Lung (tissue), 12 donors: ENCODE measurements around the gene MED13L. TPM values are rescaled to one million over a fixed set of nuclear protein-coding genes. Genes with fewer than 3 reads are reported as not detected.

ENCODE experiments used
- ATAC-seq: fragments of 200-7000 bp; cut with Tn5 transposase; one replicate; pipeline ENCODE4 v1.9.1; 2020; ENCODE audit warnings: moderate number of reproducible peaks; ENCODE audit not compliant: insufficient read depth, low FRiP score
- DNase-seq, 3 donors: peaks; one replicate each; pipeline ENCODE4 v3.0.0-alpha.2; 2013 to 2017
- H3K27ac ChIP-seq, 2 donors: one replicate each; pipeline ENCODE4 v1.5.1; 2013; ENCODE audit warnings: mild to moderate bottlenecking in 2 of 2, moderate library complexity in 2 of 2, control low read depth in 1 of 2, inconsistent platforms in 1 of 2, low read depth in 1 of 2, low read length in 1 of 2
- H3K27me3 ChIP-seq, 3 donors: one replicate each; pipeline ENCODE4 v1.5.1; 2013; ENCODE audit warnings: low read length in 2 of 3; ENCODE audit not compliant: control insufficient read depth in 3 of 3, insufficient read depth in 3 of 3
- H3K36me3 ChIP-seq, 4 donors: one replicate each; pipeline ENCODE4 v1.5.1; 2013; ENCODE audit warnings: low read length in 4 of 4, mild to moderate bottlenecking in 1 of 4, moderate library complexity in 1 of 4; ENCODE audit not compliant: control insufficient read depth in 4 of 4, insufficient read depth in 4 of 4
- H3K4me1 ChIP-seq, 5 donors: one replicate each; pipeline ENCODE4 v1.5.1; 2013; ENCODE audit warnings: low read length in 5 of 5, mild to moderate bottlenecking in 2 of 5, moderate library complexity in 1 of 5; ENCODE audit not compliant: control insufficient read depth in 5 of 5, insufficient read depth in 5 of 5
- H3K4me3 ChIP-seq: one replicate; pipeline ENCODE4 v1.5.1; 2013; ENCODE audit warnings: mild to moderate bottlenecking, control low read depth, moderate library complexity
- H3K9ac ChIP-seq, 2 donors: one replicate each; pipeline ENCODE4 v1.5.1; 2013; ENCODE audit warnings: low read length in 2 of 2, control low read depth in 1 of 2; ENCODE audit not compliant: insufficient read depth in 1 of 2
- H3K9me3 ChIP-seq, 4 donors: one replicate each; pipeline ENCODE4 v1.5.1; 2013; ENCODE audit warnings: low read length in 3 of 4, mild to moderate bottlenecking in 1 of 4, moderate library complexity in 1 of 4; ENCODE audit not compliant: control insufficient read depth in 4 of 4, insufficient read depth in 3 of 4
- CTCF ChIP-seq: IDR thresholded peaks from 2 replicates; pipeline ENCODE4 v1.5.1; 2012; ENCODE audit warnings: mild to moderate bottlenecking; ENCODE audit errors: control extremely low read depth, extremely low read depth
- WGBS, 2 donors: extraction: QIAGEN DNeasy Blood & Tissue Kit; methylation state at CpG; one replicate each; pipeline ENCODE4 v1.1.7; 2013; 5-methylcytosine and 5-hydroxymethylcytosine counted together
- polyA plus RNA-seq, 2 donors: library from polyadenylated mRNA; stranded (reverse); fragments of 200-250 nt; gene quantifications; one replicate each; pipeline ENCODE4 v1.2.1, GENCODE V29; 2013
- total RNA-seq, 2 donors: library from RNA; depleted of rRNA in 1 of 2; stranded (reverse); fragments of >200 nt in 1 of 2; gene quantifications; one replicate each; pipeline ENCODE4 v1.2.1, GENCODE V29; 2014 to 2021
- donor health status: control.
- donor health status: control.
- donor health status: Bipolar disorder and iron deficiency.
- donor health status: healthy.
- donor health status: DM: yes; HTN: yes; CAD: no.

Gene MED13L
- total and polyA plus RNA-seq, 4 donors = 18.2 to 329 (median 71.4) TPM

GRCh38 chr12:115998794-115999478 is 278.6 kb downstream of the MED13L start:
- peaks cover 13 to 17% (median 16%) of the 10 kb centered on the region in 4 donors for H3K36me3 ChIP-seq
- WGBS, 2 donors = 63 to 81% methylated on average over 10 of the region's 10 CpGs
- peaks cover 0 to 10% (median 3%) of the 10 kb centered on the region in 5 donors for H3K4me1 ChIP-seq
- H3K27ac ChIP-seq = no peak overlapping the region
- DNase-seq (peak in 2 of 3 donors; percentile 49 to 76), ATAC-seq (no peak)
- no peaks in the 10 kb centered on the region for H3K9me3 ChIP-seq
- H3K9ac ChIP-seq = no peak overlapping the region
- H3K4me3 ChIP-seq = no peak overlapping the region
- TF ChIP-seq CTCF = no peak
- no peaks in the 10 kb centered on the region for H3K27me3 ChIP-seq

GRCh38 chr12:115998119-115998633 is 279.3 kb downstream of the MED13L start:
- H3K9me3 ChIP-seq = no peaks in the 10 kb centered on the region
- no peaks in the 10 kb centered on the region for H3K27me3 ChIP-seq
- H3K9ac ChIP-seq = no peak overlapping the region
- peak overlapping the region in 1 of 2 donors; percentile 70 for H3K27ac ChIP-seq
- WGBS, 2 donors = 47 to 54% methylated on average over 3 of the region's 3 CpGs
- H3K36me3 ChIP-seq = peaks cover 13 to 18% (median 17%) of the 10 kb centered on the region in 4 donors
- no peak overlapping the region for H3K4me3 ChIP-seq
- DNase-seq = peak; percentile 25 to 72 (median 70)
- ATAC-seq = peak; percentile 66
- peaks cover 0 to 10% (median 3%) of the 10 kb centered on the region in 5 donors for H3K4me1 ChIP-seq
- TF ChIP-seq CTCF = peak; percentile 51

- Histone ChIP-seq H3K4me1 (peaks cover 0 to 9% (median 3%) of the 10 kb centered on the region in 5 donors), H3K27ac (no peak overlapping the region), H3K27me3 (no peaks in the 10 kb centered on the region), H3K36me3 (peaks cover 18 to 32% (median 27%) of the 10 kb centered on the region in 4 donors), H3K9ac (no peak overlapping the region), H3K4me3 (no peak overlapping the region), H3K9me3 (no peaks in the 10 kb centered on the region)
- no peak for TF ChIP-seq CTCF
- no peak for ATAC-seq
- DNase-seq = no peak
- 89 to 91% methylated on average over 2 of the region's 2 CpGs for WGBS, 2 donors
Observed at GRCh38 chr12:115993737-115994136, 283.8 kb downstream of the MED13L start.
